Activated CD8-positive, alpha-beta T cell treated with anti-CD3 and anti-CD28 coated beads for 36 hours (primary cell): Measurements from ENCODE around the gene ZDHHC24. TPM values are rescaled to one million over a fixed set of nuclear protein-coding genes. Genes with fewer than 3 reads are reported as not detected.

ENCODE experiments used
- ATAC-seq: fragments of 200-7000 bp; cut with Tn5 transposase; one replicate; pipeline ENCODE4 v1.10.0; 2021; ENCODE audit warnings: mild to moderate bottlenecking, moderate library complexity
- CTCF ChIA-PET: fragments of 350-600 bp; sonication (Branson Sonifier 250); formaldehyde crosslinking; loops from one replicate; lab custom pipeline; 2021; ENCODE audit warnings: antibody characterized with exemption; lab: Charles Lee
- POLR2A ChIA-PET: fragments of 350-600 bp; sonication (Branson Sonifier 250); formaldehyde crosslinking; loops from one replicate; lab custom pipeline; 2021; ENCODE audit warnings: antibody characterized with exemption; lab: Charles Lee
- DNase-seq: peaks from one replicate; pipeline ENCODE4 v3.0.0-alpha.2; 2020
- H3K27ac Mint-ChIP-seq: one replicate; pipeline ENCODE4 v1.8.0; 2021; ENCODE audit warnings: mild to moderate bottlenecking, mixed read lengths
- H3K27me3 Mint-ChIP-seq: one replicate; pipeline ENCODE4 v1.8.0; 2021; ENCODE audit warnings: mixed read lengths
- H3K36me3 Mint-ChIP-seq: one replicate; pipeline ENCODE4 v1.8.0; 2021; ENCODE audit warnings: low read depth, mixed read lengths
- H3K4me1 Mint-ChIP-seq: one replicate; pipeline ENCODE4 v1.8.0; 2021; ENCODE audit warnings: low read depth, mixed read lengths
- H3K4me3 Mint-ChIP-seq: one replicate; pipeline ENCODE4 v1.8.0; 2021; ENCODE audit warnings: mild to moderate bottlenecking, moderate library complexity, mixed read lengths
- H3K9me3 Mint-ChIP-seq: one replicate; pipeline ENCODE4 v1.8.0; 2021; ENCODE audit warnings: mixed read lengths
- intact Hi-C: fragments of 100-400 bp; cut with micrococcal nuclease; formaldehyde crosslinking; loops from one replicate; pipeline ENCODE4 v1.10.0; 2022
- total RNA-seq, 2 experiments: library from RNA; stranded (reverse); gene quantifications; one replicate each; pipeline ENCODE4 v1.2.3, GENCODE V29; 2021
- TF ChIP-seq, protein P1 (sequence below): fragments of 200-600 bp; IDR thresholded peaks from one replicate; pipeline ENCODE4 v1.8.0; 2022; ENCODE audit warnings: antibody characterized with exemption, mild to moderate bottlenecking

Gene ZDHHC24
- total RNA-seq, 2 experiments from 2014 or later: 13.2 to 14.0 TPM

- no peak overlapping the region for H3K27ac Mint-ChIP-seq
- CTCF ChIA-PET: interaction anchor here (1.4 to 2.5 kb wide), 2 partner anchors 14 to 118 kb away, joined by 5 to 6 read pairs; partner anchors contain the start of genes RBM4B and ZDHHC24
- intact Hi-C loops: no loop called here
- ATAC-seq (no peak), DNase-seq (no peak)
- peaks cover 3% of the 10 kb centered on the region for H3K4me1 Mint-ChIP-seq
- H3K27me3 Mint-ChIP-seq: peaks cover 9% of the 10 kb centered on the region
- no peaks in the 10 kb centered on the region for H3K36me3 Mint-ChIP-seq
- POLR2A ChIA-PET: interaction anchor here (0.9 kb wide), 1 partner anchor 14 kb away, joined by 3 read pairs; the partner anchor contains the start of gene ZDHHC24
- no peak overlapping the region for H3K4me3 Mint-ChIP-seq
- TF ChIP-seq, protein P1, sequence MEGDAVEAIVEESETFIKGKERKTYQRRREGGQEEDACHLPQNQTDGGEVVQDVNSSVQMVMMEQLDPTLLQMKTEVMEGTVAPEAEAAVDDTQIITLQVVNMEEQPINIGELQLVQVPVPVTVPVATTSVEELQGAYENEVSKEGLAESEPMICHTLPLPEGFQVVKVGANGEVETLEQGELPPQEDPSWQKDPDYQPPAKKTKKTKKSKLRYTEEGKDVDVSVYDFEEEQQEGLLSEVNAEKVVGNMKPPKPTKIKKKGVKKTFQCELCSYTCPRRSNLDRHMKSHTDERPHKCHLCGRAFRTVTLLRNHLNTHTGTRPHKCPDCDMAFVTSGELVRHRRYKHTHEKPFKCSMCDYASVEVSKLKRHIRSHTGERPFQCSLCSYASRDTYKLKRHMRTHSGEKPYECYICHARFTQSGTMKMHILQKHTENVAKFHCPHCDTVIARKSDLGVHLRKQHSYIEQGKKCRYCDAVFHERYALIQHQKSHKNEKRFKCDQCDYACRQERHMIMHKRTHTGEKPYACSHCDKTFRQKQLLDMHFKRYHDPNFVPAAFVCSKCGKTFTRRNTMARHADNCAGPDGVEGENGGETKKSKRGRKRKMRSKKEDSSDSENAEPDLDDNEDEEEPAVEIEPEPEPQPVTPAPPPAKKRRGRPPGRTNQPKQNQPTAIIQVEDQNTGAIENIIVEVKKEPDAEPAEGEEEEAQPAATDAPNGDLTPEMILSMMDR: no peak
- no peaks in the 10 kb centered on the region for H3K9me3 Mint-ChIP-seq
Measured at GRCh38 chr11:66559866-66560676, 14.2 kb upstream of the ZDHHC24 start.

DNA sequence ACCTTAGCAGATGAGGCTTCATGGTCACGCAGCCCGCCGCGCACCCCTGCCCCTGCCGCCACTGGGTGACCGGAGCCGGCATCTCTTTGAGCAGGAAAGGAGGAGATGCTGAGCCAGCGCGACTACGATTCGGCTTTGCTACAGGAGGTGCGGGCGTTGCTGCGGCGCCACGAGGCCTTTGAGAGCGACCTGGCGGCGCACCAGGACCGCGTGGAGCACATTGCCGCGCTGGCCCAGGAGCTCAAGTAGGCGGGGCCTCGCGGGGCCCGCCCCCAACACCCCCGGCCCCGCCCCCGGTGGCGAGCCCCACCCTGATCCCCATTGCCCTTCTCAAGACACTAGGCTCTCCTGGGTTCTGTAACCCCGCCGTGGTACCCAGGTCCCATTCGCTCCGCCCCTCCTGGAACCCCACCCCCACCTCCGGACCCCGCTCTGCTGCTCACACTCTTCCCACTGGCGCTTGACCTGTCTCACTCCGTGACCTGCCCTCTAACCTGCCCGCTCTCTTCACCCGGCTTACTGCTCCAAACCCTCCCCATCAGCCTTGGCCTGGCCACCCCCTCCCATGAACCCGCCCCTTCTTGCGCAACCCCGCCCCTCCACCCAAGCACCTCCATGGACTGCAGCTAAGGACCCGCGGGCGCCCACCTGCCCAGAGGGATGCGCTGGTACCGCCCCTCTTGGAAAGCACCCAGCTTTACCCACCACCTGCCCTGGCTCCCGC, 13.5 kb upstream of the ZDHHC24 start:
- POLR2A ChIA-PET: interaction anchor here (0.9 kb wide), 1 partner anchor 14 kb away, joined by 3 read pairs; the partner anchor contains the start of gene ZDHHC24
- intact Hi-C loops: no loop called here
- TF ChIP-seq, protein P1: no peak
- CTCF ChIA-PET: interaction anchor here (1.4 to 2.5 kb wide), 2 partner anchors 13 to 119 kb away, joined by 5 to 6 read pairs; partner anchors contain the start of genes RBM4B and ZDHHC24
- peaks cover 9% of the 10 kb centered on the region for H3K27me3 Mint-ChIP-seq
- peaks cover 3% of the 10 kb centered on the region for H3K4me1 Mint-ChIP-seq
- ATAC-seq (peak; percentile 82), DNase-seq (peak; percentile 36)
- H3K36me3 Mint-ChIP-seq: no peaks in the 10 kb centered on the region
- no peak overlapping the region for H3K27ac Mint-ChIP-seq
- H3K9me3 Mint-ChIP-seq: no peaks in the 10 kb centered on the region
- no peak overlapping the region for H3K4me3 Mint-ChIP-seq

GRCh38 chr11:66557733-66558326, 12.0 kb upstream of the ZDHHC24 start:
- TF ChIP-seq, protein P1: no peak
- intact Hi-C loops: no loop called here
- H3K9me3 Mint-ChIP-seq: no peaks in the 10 kb centered on the region
- no peak overlapping the region for H3K27ac Mint-ChIP-seq
- ChIA-PET CTCF (interaction anchor here (0.5 to 2.5 kb wide), 2 partner anchors 120 to 998 kb away, joined by 3 to 6 read pairs; partner anchors contain the start of gene RBM4B), POLR2A (no interaction called here)
- H3K4me1 Mint-ChIP-seq: peaks cover 3% of the 10 kb centered on the region
- H3K4me3 Mint-ChIP-seq: no peak overlapping the region
- DNase-seq (no peak), ATAC-seq (no peak)
- peaks cover 9% of the 10 kb centered on the region for H3K27me3 Mint-ChIP-seq
- no peaks in the 10 kb centered on the region for H3K36me3 Mint-ChIP-seq

DNA sequence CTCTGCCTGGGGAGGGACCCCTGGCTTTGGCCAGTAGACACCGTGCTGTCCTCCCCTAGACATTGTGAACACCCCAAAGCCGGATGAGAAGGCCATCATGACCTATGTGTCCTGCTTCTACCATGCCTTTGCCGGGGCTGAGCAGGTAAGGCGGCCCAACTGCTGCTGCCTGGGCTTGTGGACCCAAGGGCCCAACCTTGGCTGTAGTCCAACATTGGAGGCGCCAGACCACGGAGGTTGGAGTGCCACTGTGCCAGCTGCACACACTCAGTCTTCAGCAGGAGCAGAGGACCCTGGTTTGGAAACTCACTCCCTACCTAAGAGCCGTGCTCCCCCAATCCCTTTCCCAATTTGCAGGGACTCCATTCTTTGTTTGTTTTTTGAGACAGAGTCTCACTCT, 10.2 kb upstream of the ZDHHC24 start:
- CTCF ChIA-PET: interaction anchor here (2.5 kb wide), 1 partner anchor 36 kb away, joined by 7 read pairs; the partner anchor contains the start of genes CCDC87 and CCS
- no peak for DNase-seq
- POLR2A ChIA-PET: interaction anchor here (1.0 kb wide), 1 partner anchor 112 kb away, joined by 5 read pairs; no protein-coding TSS in a partner anchor

More for the DNA sequence above, 10.2 kb upstream of the ZDHHC24 start:
- Mint-ChIP-seq H3K27me3 (peaks cover 9% of the 10 kb centered on the region), H3K27ac (no peak overlapping the region), H3K9me3 (no peaks in the 10 kb centered on the region), H3K4me3 (no peak overlapping the region), H3K36me3 (no peaks in the 10 kb centered on the region), H3K4me1 (peaks cover 3% of the 10 kb centered on the region)
- TF ChIP-seq, protein P1: no peak
- intact Hi-C loops: no loop called here
- no peak for ATAC-seq
